ENCODE results near the gene LCA5. TPM values are rescaled to one million over a fixed set of nuclear protein-coding genes. Genes with fewer than 3 reads are reported as not detected.

Gene LCA5
- total and polyA plus RNA-seq, 2 donors (not counting 3 experiments of a cell fraction or from before 2014, with no cell fraction given) = 0.57 to 4.2 TPM

GRCh38 chr6:79570129-79571029 is 33.1 kb upstream of the LCA5 start:
- Histone ChIP-seq H3K79me2 (ENCODE audit: control insufficient read depth, insufficient read depth, low read length) (no peaks in the 10 kb centered on the region), H4K20me1 (replicated peaks; ENCODE audit: control insufficient read depth, extremely low read depth, insufficient read depth, low read length) (no peaks in the 10 kb centered on the region), H3K4me2 (ENCODE audit: insufficient read depth, low read length) (peak overlapping the region; percentile 57), H2AFZ (ENCODE audit: low read depth, low read length) (peak overlapping the region; percentile 41), H3K9ac (replicated peaks; ENCODE audit: extremely low read depth, insufficient read depth, low read length) (peak overlapping the region; percentile 23), H3K4me1 (ENCODE audit: control insufficient read depth, extremely low read depth, insufficient read depth, low read length) (peaks cover 25% of the 10 kb centered on the region), H3K36me3 (ENCODE audit: control insufficient read depth in 2 of 2, extremely low read depth in 1 of 2, insufficient read depth in 2 of 2, low read length in 2 of 2) (no peaks in the 10 kb centered on the region), H3K9me3 (replicated peaks; ENCODE audit: control insufficient read depth, insufficient read depth, low read length) (no peaks in the 10 kb centered on the region), H3K27me3 (ENCODE audit: control insufficient read depth in 2 of 2, insufficient read depth in 2 of 2, low read length in 2 of 2) (no peaks in the 10 kb centered on the region), H3K9me1 (replicated peaks; ENCODE audit: control insufficient read depth, extremely low read depth, insufficient read depth, low read length) (no peaks in the 10 kb centered on the region), H3K4me3 (replicated peaks in 1 of 3; ENCODE audit: insufficient read depth in 1 of 3, low read depth in 1 of 3, low read length in 3 of 3) (peak overlapping the region in 1 of 3 experiments; percentile 19), H3K27ac (ENCODE audit: insufficient read depth, low read depth, low read length) (peak overlapping the region; percentile 51)
- intact Hi-C loops (cut with micrococcal nuclease) = loop anchor here (1.0 to 5.0 kb wide), 7 partner anchors 25 to 298 kb away; partner anchors contain the start of gene SH3BGRL2
- TF ChIP-seq MAX (IDR thresholded peaks at IDR 0.05; ENCODE audit: insufficient read depth, insufficient read length) = no peak
- TF ChIP-seq EZH2 (IDR thresholded peaks at IDR 0.05; ENCODE audit: borderline replicate concordance, low read depth, low read length, severe bottlenecking) = no peak
- TF ChIP-seq FOS (IDR thresholded peaks at IDR 0.05; ENCODE audit: borderline replicate concordance, insufficient read depth, low read length) = peak; percentile 63
- TF ChIP-seq POLR2AphosphoS5 (IDR thresholded peaks at IDR 0.05; ENCODE audit: insufficient read depth, low read depth, low read length) = no peak
- TF ChIP-seq CTCF (IDR thresholded peaks at IDR 0.05; ENCODE audit: extremely low read depth in 1 of 2, insufficient read depth in 1 of 2, low read depth in 1 of 2, low read length in 2 of 2) = peak; percentile 41 to 48
- TF ChIP-seq POLR2A (IDR thresholded peaks at IDR 0.05; ENCODE audit: low read depth, low read length) = no peak
- no peak for TF ChIP-seq JUN (IDR thresholded peaks at IDR 0.05; ENCODE audit: borderline replicate concordance, insufficient read depth, insufficient read length, low read depth)
- TF ChIP-seq MYC (IDR thresholded peaks at IDR 0.05; ENCODE audit: low read depth, low read length) = no peak
- TF ChIP-seq GATA2 (IDR thresholded peaks at IDR 0.05; ENCODE audit: insufficient read depth, insufficient read length, low read depth, low read length) = peak; percentile 45
- FAIRE-seq (peak; percentile 79), DNase-seq (ENCODE audit: low read depth, low spot score) (peak; percentile 74)
- ChIA-PET CTCF (interaction anchor here (0.6 to 5.4 kb wide), 41 partner anchors 8 to 494 kb away, joined by 3 to 103 read pairs (median 4); partner anchors contain the start of genes LCA5, PHIP and SH3BGRL2), POLR2A (interaction anchor here (1.1 kb wide), 1 partner anchor 141 kb away, joined by 4 read pairs; no protein-coding TSS in a partner anchor)
- no TSS peak for BruUV-seq (replicated peaks)
- dilution Hi-C loops (cut with MboI; ENCODE audit: extremely low pct_ligation_motif_present, low sequenced_read_pairs) = no loop called here

Data from endothelial cell of umbilical vein (primary cell).